Measurements from ENCODE around the gene MINAR2.

- no peak for TF ChIP-seq CTCF (conservative IDR thresholded peaks at IDR 0.05)
- no peak for TF ChIP-seq ZFX (IDR thresholded peaks at IDR 0.05)
Measured at GRCh38 chr5:129739773-129740172, 8.1 kb upstream of the MINAR2 start.

Measured in C4-2B (cell line).